IPS DF 19.7 (cell line): ENCODE data around the gene ARSD.
A peak's percentile ranks its signal among the peaks of the same experiment; 100 is the strongest.
"Not testable (repeated sequence)": the region's sequence is repeated elsewhere in the genome, so short reads cannot be mapped to it uniquely, and the experiment has no call there.

Experiments used
- DNase-seq: peaks from one replicate; pipeline ENCODE4 v3.0.0-alpha.2; 2013; ENCODE audit warnings: low read depth, low spot score

The ARSD gene

DNA sequence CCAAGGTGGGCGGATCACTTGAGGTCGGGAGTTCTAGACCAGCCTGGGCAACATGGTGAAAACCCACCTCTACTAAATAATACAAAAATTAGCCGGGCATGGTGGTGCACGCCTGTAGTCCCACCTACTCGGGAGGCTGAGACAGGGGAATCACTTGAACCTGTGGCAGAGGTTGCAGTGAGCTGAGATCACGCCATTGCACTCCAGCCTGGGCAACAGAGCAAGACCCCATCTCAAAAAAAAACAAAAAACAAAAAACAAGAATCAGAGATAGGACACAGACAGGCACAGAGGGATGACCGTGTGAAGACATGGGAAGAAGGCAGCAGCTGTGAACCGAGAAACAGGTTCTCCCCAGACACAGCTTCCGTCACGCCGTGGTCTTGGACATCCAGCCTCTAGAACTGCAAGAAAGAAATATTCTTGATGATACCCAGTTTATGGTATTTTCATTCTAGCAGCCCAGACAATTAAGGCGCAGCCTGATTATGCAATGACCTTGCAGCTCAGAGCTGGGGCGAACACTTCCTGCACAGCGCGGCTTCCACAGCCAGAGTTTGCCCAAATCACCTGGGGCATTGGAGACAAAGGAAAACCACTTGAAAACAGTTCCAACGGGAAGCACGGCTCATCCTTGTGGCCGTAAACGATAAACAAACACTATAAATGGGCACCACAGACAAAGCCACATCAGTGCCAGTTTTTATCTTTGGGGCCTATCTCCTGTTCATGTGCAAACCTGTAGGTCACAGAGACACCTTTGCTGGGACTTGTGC lies 4.2 kb upstream of the ARSD start:
- DNase-seq, result no peak

DNA sequence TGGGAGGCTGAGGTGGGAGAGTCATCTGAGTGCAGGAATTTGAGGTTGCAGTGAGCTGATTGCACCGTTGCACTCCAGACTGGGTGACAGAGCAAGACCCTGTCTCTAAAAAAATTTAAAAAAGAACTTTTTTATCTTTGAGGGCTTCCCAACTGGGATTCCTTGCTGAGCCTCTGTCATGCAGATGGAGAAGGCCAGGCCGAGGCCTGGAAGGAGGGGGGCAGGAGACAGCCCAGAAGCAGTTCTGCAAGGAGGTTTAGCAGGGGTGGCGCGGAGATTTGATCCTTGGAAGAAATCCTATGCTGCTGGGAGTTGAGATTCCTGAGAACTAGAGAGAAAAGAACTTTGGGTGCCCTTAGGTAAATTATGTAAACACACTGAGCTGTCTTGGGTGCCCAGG lies 2.5 kb upstream of the ARSD start:
- DNase-seq, result no peak

DNA sequence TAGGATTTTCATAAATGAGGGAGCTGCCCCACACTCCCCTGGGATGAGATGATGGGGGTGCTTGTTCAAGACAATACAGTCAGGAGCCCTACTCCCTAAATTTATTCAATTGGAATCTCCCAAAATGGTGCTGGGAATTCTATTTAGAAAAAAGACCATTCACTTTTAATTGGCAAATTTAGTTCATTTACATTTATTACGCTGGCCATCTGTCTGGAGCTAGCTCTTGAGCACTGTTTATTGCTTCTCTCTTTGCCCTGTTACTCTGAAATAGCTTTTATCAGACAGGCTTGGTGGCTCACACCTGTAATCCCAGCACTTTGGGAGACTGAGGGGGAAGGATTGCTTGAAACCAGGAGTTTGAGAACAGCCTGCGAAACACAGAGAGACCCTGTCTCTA lies 2.0 kb upstream of the ARSD start:
- DNase-seq, result no peak

DNA sequence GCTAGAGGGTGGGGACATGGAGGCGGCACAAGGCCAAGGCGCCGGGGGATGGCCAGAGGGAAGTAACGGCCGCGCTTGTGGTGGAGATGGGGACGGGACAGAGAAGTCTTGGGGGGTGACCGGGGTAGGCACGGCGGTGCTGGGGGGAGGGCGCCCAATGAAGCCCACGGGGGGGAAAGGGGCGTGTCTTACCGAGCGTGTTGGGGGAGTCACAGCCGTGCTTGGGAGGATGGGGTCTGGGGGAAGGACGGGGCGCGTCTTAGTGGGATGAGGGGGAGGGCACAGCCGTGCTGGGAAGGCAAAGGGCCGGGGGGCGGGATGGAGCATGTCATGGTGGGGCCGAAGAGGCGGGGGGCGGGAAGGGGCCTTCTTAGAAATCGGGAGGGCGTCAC lies 952 bp downstream of the ARSD start:
- no peak for DNase-seq

DNA sequence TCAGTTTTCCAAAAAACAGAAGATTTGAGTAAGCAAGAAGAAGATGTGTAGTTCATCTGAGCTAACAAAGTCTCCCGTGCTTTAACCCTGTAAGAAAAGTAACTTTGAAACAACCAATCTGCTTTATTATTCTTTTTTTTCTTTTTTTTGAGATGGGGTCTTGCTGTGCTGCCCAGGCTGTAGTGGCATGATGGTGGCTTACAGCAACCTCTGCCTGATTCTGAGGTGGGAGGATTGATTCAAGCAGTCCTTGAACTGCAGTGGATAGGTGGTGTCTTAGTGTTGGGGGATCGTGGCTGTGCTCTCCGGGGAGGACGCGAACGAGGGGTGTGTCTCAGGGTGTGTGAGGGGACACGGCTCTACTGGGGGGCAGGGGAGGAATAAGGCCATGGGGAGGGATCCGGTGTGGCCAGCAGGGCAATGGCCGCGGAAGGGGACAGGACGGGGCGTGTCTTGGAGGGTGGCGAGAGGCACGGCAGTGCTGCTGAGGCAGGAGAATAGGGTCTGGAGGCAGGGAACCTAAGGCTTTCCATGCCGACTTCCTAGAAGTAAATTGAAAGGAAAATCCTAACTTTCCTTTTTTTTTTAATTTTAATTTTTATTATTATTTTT lies 2.4 kb downstream of the ARSD start:
- DNase-seq, result no peak

DNA sequence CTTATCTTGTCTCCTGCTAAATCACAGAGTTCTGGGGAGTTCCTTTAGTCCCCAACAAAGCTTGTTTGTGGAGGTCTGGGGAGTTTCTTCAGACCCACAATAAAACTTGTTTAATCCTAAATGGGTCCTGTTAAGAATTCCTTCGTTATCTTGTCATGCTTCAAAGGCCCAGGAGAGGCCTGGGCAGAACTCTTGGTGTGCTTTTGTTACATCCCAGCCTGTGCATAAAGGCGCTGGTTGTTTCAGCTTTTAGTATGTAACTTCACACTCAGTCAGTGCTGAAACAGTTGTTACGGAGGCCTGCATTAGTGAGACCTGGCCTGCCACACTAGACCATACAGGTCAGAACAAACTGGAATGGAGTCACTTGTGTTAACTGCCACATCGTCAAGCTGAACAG lies 2.9 kb downstream of the ARSD start:
- DNase-seq, result not testable (repeated sequence)

DNA sequence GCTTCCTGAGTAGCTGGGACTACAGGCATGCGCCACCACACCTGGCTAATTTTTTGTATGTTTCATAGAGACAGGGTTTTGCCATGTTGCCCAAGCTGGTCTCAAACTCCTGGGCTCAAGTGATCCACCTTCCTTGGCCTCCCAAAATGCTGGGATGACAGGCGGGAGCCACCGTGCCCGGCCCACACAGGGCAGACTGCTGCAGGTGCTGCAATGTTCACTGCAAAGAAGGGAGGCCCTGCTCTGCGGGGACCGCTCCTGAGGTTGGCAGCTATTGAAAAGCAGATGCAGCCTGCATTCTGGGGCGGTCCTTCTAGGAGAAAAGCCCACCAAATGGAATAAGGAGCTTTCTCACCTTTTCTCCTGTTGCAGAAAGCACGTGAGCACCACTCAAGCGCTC lies 5.0 kb downstream of the ARSD start:
- DNase-seq, result no peak

DNA sequence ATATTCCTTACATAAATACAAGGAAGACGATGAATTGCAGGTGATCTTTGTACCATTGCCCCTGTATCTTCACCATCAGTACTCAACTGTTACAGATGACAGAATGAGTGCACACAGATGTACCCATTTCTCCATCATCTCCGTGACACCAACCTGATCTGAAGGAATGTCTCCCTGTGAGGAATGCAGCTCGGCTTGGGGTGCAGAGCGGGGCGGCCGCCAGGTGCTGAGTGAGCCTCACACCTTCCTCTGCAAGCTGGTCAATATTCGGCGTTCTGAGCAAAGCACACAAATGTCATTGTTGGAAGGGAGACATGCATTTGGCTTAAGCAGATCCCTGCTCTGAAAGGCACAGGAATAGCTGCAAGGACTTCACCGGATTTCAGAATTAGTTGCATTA lies 7.4 kb downstream of the ARSD start:
- no peak for DNase-seq

DNA sequence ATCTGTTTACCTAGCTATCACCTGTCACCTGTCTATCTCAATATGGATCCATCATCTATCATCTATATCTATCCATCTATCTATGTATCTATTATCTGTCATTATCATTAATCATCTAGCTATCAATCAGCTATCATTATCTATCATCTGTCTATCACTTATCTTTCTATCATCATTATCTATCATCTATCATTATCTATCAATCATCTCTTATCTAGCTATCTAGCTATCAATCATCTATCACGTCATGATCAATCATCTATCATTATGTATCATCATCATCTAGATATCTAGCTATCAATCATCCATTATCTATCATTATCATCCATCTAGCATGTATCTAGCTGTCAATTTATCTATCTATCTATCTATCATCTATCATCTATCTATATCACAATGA lies 7.9 kb downstream of the ARSD start:
- DNase-seq, result no peak

DNA sequence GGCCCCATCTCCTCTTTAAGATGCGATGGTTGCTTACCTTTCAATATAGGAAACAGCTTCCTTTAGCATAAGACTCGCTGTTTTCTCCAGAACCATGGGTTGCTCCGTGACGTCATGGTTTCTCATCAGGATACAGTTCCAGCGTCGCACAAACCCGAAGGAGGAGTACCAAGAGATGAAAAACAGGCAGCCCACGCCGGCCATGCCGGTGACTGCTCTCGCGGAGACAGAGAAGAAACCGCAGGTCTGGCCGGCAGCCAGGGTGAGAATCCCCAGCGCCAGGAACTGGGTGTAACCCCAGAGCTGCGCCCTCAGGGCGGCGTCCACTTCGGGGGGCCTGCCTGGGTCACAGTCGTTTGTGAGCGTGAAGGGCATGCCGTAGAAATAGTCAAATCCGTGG lies 11.4 kb downstream of the ARSD start:
- DNase-seq, result no peak

DNA sequence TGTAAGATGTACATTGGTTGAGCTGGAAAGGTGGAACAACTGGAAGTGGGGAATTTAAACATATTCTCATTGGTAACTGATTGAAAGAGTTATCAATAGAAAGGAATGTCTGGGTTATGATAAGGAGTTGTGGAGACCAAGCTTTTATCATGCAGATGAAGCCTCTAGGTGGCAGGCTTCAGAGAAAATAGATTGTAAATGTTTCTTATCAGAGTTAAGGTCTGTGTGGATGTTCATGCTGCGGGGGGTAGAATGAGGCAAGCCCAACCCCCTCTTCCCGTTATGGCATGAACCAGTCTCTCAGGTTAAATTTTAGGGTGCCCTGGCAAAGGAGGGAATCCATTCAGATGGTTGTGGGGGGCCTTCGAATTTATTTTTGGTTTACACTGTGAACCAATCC lies 16.0 kb downstream of the ARSD start:
- no peak for DNase-seq

DNA sequence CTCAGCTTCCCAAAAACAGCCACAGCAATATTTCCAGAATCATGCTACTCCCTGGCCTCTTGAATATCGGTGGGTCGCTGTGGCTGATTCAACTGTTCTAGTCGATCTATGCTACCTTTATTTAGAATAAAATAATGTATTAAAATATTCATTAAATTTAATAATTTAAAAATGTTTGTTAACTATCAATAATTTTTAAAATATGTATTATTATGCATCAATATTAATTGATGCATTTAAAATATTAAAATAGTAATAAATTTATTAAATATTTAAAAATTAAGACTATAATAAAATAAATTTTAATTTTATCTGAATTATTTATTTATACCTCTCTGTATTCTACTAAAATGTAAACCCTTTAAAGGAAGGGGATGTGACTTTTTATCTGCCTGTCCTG lies 19.0 kb downstream of the ARSD start:
- no peak for DNase-seq

DNA sequence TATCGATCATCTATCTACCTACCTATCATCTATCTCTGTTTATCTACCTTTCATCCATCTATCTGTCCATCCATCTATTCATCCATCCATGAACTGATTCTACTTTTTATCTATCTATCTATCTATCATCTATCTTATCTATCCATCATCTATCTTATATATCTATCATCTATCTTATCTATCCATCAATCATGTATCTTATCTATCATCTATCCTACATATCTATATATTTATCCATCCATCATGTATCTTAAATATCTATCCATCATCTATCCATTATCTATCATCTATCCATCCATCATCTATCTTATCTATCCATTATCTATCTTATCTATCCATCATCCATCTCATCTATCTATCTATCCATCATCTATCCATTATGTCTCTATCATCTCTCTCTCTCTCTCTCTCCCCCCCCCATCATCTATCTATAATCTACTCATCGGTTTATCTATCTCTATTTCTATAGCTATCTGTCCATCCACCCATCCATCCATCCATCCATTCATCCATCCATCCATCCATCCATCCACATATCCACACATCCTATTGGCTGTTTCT lies 20.9 kb downstream of the ARSD start:
- DNase-seq, result no peak

DNA sequence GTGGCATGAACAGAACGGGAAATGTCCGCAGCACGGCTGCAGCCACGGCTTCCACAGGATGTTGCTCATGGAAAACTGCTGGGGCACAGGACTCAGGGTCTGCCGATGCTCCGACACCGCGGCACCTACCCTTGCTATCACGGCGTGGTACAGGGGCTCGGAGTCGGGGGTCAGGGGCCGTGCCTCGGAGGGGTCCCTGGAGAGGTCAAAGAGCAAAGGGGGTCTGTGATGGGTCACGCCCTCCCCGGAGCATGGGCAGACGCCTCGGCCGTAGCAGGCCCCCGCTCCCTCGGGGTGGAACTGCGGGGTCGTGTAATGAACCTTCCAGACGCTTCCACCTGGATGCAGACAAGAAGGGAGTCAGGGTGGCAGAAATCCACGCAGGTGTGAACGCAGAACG lies 21.8 kb downstream of the ARSD start:
- DNase-seq, result no peak

DNA sequence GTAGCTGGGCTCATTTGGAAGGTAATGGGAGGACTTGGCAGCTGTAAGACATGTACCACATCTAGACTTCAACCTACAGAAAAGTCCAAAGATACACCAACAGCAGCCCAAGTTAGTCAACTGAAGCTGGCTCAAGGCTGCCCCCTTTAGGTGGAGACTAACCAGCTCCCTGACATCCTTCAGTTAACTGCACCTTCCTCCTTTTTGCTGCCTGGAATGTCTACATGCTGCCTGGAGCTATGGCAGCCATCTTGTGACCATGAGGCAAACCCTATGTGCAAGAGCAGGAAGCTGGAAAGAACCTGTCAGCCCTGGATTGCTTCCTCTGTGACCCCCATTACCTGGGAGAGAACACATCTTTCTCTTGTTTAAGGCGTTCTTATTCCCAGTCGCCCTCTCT lies 25.8 kb downstream of the ARSD start:
- no peak for DNase-seq

DNA sequence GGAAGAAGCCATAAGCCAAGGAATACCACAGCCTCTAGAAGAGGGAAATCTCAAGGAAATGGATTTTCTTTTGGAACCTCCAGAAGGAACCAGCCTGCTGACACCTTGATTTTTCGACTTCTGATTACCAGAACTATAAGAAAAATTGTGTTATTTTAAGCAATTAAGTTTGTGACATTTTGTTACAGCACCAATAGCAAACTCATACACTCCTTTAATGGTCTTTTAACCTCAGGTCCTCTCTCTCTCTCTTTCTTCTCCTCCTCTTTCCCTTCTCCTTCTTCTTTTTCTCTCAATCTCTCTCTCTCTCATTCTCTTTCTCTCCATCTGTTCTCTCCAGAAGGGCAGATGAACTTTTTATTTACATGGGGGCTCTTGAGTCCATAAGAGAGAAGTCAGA lies 26.3 kb downstream of the ARSD start:
- DNase-seq, result no peak

DNA sequence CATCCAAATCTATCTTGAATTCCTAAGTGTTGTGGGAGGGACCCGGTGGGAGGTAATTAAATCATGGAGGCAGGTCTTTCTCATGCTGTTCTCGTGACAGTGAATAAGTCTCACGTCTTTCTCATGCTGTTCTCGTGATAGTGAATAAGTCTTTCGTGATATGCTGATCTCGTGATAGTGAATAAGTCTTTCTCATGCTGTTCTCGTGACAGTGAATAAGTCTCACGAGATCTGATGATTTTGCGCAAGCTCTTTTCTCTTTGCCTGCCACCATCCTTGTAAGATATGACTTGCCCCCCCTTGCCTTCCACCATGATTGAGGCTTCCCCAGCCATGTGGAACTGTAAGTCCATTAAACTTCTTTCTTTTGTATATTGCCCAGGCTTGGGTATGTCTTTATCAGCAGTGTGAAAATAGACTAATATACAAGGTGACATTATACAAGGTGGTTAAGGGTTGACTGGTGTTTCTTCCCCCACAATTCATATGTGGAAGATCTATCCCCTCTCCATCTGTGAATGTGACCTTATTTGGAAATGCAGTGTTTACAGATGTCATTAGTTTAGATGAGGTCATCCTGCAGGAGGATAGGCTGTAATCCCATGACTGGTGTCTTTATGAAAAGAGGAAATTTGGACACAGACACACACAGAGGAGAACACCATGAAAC lies 27.6 kb downstream of the ARSD start:
- DNase-seq, result no peak

DNA sequence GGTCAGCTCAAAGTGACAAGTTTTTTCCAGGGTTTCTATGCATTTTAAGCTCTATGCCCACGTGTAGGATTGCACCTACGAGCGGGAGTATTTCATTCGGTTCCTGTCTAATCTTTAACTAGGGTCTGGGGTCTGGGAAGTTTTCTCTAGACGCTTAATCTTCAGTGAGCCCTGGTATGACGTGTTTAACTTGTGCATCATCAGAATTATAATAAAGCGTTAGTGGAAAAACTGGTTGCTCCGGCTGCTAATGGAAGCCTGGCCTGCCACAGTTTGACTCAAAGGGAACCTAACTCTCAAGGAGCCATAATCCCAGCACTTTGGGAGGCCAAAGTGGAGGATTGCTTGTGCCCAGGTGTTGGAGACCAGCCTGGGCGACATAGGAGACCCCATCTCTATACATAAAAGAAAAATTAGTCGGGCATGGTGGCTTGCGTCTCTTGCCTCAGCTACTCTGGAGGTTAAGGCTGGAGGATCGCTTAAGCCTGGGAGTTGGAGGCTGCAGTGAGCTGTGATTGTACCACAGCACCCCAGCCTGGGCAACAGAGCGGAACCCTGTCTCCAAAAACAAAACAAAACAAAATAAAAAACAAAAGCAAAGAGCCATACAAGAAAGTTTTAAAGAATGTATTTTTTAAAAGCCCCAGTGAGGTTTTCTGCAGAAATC lies 30.2 kb downstream of the ARSD start:
- DNase-seq, result no peak

DNA sequence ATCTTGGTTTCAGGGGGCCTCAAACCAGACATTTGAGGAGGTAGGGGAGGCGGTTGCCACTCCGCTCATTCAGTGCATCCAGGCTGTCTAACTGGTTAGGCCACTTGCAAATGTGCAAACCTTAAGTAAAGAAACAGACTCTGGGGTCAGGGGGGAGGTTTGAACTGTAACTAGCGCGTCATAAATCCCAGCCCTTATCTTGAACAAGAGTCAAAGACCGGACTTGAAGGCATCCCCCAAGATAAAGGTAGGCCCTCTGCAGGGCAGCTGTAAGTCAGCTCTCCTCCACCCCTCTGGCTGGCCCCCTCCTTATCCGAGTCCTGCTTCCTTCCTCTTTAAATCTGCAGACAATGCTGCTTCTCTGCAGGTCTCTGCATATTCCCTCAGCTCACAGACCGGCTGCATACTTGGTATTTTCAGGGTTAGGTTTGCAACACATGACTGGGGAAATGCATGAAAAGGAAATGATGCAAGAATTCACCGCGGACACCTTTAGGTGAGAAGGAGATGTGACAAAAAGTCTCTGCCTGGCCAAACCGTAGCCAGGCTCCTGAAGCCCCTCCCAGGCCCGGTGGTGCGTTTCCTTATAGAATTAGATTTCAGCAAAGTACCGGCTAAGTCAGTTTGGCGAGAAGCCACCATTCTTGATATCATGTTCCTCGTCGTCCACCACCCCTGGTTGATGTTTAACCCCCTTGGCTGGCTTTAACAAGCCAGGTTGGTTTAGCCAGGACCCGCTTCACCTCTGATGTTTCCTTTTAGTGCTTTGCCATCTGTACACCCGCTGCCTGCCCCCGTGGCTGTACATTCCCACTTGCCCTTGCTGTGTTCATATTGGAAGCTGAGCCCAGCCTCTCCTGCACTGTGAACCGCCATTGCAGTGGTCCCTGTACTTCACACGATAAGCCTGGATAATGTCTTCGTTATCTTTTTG lies 31.2 kb downstream of the ARSD start:
- peak; percentile 59 for DNase-seq

DNA sequence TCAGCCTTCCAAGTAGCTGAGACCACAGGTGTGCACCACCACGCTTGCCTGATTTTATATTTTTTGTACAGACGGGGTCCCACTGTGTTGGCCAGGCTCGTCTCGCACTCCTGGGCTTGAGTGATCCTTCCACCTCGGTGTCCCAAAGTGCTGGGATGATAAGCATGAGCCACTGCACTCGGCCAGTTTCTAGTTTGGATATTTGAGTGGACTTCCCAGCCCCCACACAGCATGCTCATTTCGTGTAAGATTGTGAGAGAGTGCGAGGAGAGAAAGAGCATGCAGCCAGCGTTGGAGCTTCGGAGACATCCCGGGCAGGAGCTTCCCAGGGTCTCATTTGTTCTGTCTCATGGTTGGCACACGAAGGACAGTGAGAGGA lies 31.8 kb downstream of the ARSD start:
- no peak for DNase-seq

DNA sequence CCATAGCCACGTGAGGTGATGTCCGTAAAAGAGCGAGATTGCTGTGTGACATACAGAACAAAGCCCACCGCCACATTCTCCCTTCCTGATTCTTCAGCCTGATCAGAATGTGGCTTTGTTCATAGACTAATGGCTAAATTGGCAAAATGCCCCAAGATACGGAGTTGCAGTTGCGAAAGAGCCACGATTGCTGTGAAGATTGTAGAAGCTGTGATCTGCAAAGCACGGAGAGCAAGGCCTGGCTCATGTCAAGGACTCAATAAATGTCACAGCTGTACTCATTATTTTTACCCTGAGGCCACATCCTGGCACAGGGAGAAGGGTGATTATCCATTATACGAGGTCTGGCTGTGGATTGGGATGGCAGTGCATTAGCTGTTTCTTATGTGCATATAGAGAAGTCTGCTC lies 34.2 kb downstream of the ARSD start:
- no peak for DNase-seq
